Measurements from ENCODE around the gene ERRFI1. TPM values are rescaled to one million over a fixed set of nuclear protein-coding genes. Genes with fewer than 3 reads are reported as not detected.

ERRFI1 gene
- total and polyA plus RNA-seq, 10 of the 15 experiments (the other 5 are each of a cell fraction or from before 2014, with no cell fraction given) = 0.90 to 6.5 (median 3.1) TPM

- H4K20me1 ChIP-seq (ENCODE audit: control insufficient read depth, insufficient read depth) = no peaks in the 10 kb centered on the region
- H3K27me3 ChIP-seq (replicated peaks in 1 of 2; ENCODE audit: control insufficient read depth in 2 of 2, insufficient read depth in 2 of 2, low read length in 1 of 2) = no peaks in the 10 kb centered on the region
- WGBS (ENCODE audit: insufficient coverage, insufficient replicate concordance, low lambda C conversion rate, missing lambda C conversion rate) = 82% methylated on average over 10 of the region's 10 CpGs
- no peak overlapping the region for H2AFZ ChIP-seq (ENCODE audit: control insufficient read depth, low read depth, low read length)
- no peaks in the 10 kb centered on the region for H3K9me3 ChIP-seq (replicated peaks; ENCODE audit: control insufficient read depth, insufficient read depth, low read length)
- CTCF ChIA-PET = interaction anchor here (0.7 to 11.7 kb wide), 55 partner anchors 8 to 834 kb away, joined by 3 to 263 read pairs (median 4); no protein-coding TSS in a partner anchor
- peaks cover 0 to 3% of the 10 kb centered on the region in 2 experiments; a peak in 2 of 4 replicates for H3K36me3 ChIP-seq (ENCODE audit: control insufficient read depth in 2 of 2, insufficient read depth in 2 of 2, low read length in 1 of 2)
- FAIRE-seq = no peak
- DNase-seq (ENCODE audit: low read depth, low spot score) = no peak
- no peak overlapping the region for H3K4me2 ChIP-seq (ENCODE audit: control insufficient read depth, insufficient read depth)
- no peak overlapping the region for H3K9ac ChIP-seq (ENCODE audit: control insufficient read depth, insufficient read depth, low read length)
- no peak for ATAC-seq
- intact Hi-C loops (cut with micrococcal nuclease; ENCODE audit: unreplicated experiment) (no loop called here), in situ Hi-C loops (cut with MboI) (loop anchor here (10.0 kb wide), 1 partner anchor 330 kb away; no protein-coding TSS in a partner anchor)
- no peaks in the 10 kb centered on the region for H3K79me2 ChIP-seq (ENCODE audit: control insufficient read depth, insufficient read depth, low read length)
- H3K4me1 ChIP-seq (ENCODE audit: control insufficient read depth, insufficient read depth, low read length) = no peaks in the 10 kb centered on the region
- BruUV-seq (replicated peaks) = no TSS peak
- TF ChIP-seq FOXM1 (IDR thresholded peaks at IDR 0.05; ENCODE audit: low read depth, low read length) = 0 out of 2 replicates have a peak, but pooled peaks have one; percentile 22
- no peak for TF ChIP-seq MLLT1 (IDR thresholded peaks at IDR 0.05)
- no peak for TF ChIP-seq PAX5 (IDR thresholded peaks at IDR 0.05; ENCODE audit: borderline replicate concordance, low read depth, low read length)
- no peak overlapping the region for H3K27ac ChIP-seq (ENCODE audit: control insufficient read depth, insufficient read depth)
- POLR2A ChIA-PET = interaction anchor here (0.9 kb wide), 1 partner anchor 36 kb away, joined by 3 read pairs; no protein-coding TSS in a partner anchor
- SMC1A ChIA-PET (ENCODE audit: uncharacterized antibody, unreplicated experiment) = interaction anchor here (0.6 to 10.0 kb wide), 31 partner anchors 9 to 572 kb away, joined by 3 to 79 read pairs (median 4); no protein-coding TSS in a partner anchor
- RAD21 ChIA-PET (ENCODE audit: unreplicated experiment) = interaction anchor here (0.7 to 8.1 kb wide), 20 partner anchors 14 to 834 kb away, joined by 3 to 96 read pairs (median 4); partner anchors contain the start of gene SLC45A1
- H3K4me3 ChIP-seq = no peak overlapping the region
Observed at GRCh38 chr1:8014381-8014988, 11.6 kb downstream of the ERRFI1 start.

All from GM12878 (cell line).